ENCODE results near the gene PLXNA4.

Gene PLXNA4

GRCh38 chr7:132613737-132614136 lies 37.5 kb upstream of the PLXNA4 start:
- H3K4me1 ChIP-seq = peaks cover 10 to 26% (median 16%) of the 10 kb centered on the region in 10 experiments
- TF ChIP-seq Cebpa-rat (IDR thresholded peaks at IDR 0.05) = no peak
- H3K27ac ChIP-seq = no peak overlapping the region
- no peaks in the 10 kb centered on the region for H3K36me3 ChIP-seq
- peak overlapping the region in 3 of 11 experiments; percentile 79 to 89 (median 82); a peak in 3 of 22 replicates for H3K4me2 ChIP-seq
- no peaks in the 10 kb centered on the region for H3K27me3 ChIP-seq
- H3K9ac ChIP-seq = no peak overlapping the region
- no peak overlapping the region for H3K4me3 ChIP-seq
- H4K20me1 ChIP-seq = no peaks in the 10 kb centered on the region
- no peaks in the 10 kb centered on the region for H3K9me3 ChIP-seq (replicated peaks in 1 of 11)

- TF ChIP-seq Cebpa-rat (IDR thresholded peaks at IDR 0.05) = no peak
Observed at GRCh38 chr7:132610995-132611394, 34.7 kb upstream of the PLXNA4 start.

GRCh38 chr7:132609906-132610520 lies 33.7 kb upstream of the PLXNA4 start:
- TF ChIP-seq Cebpa-rat (IDR thresholded peaks at IDR 0.05) = no peak
- Histone ChIP-seq H3K27ac (no peak overlapping the region), H3K9ac (no peak overlapping the region)

More at GRCh38 chr7:132610995-132611394, 34.7 kb upstream of the PLXNA4 start:
- H3K4me3 ChIP-seq = no peak overlapping the region
- no peak overlapping the region for H3K4me2 ChIP-seq
- no peak overlapping the region for H3K27ac ChIP-seq
- H4K20me1 ChIP-seq = no peaks in the 10 kb centered on the region
- H3K9ac ChIP-seq = no peak overlapping the region
- H3K36me3 ChIP-seq = no peaks in the 10 kb centered on the region
- H3K27me3 ChIP-seq = no peaks in the 10 kb centered on the region
- peaks cover 10 to 23% (median 16%) of the 10 kb centered on the region in 10 experiments for H3K4me1 ChIP-seq
- no peaks in the 10 kb centered on the region for H3K9me3 ChIP-seq (replicated peaks in 1 of 11)

GRCh38 chr7:132609222-132609621 lies 33.0 kb upstream of the PLXNA4 start:
- Histone ChIP-seq H4K20me1 (no peaks in the 10 kb centered on the region), H3K36me3 (no peaks in the 10 kb centered on the region), H3K27me3 (no peaks in the 10 kb centered on the region), H3K4me3 (no peak overlapping the region), H3K27ac (no peak overlapping the region), H3K9me3 (replicated peaks in 1 of 11) (no peaks in the 10 kb centered on the region), H3K4me2 (peak overlapping the region in 5 of 11 experiments; percentile 9 to 40 (median 12); a peak in 5 of 22 replicates), H3K9ac (no peak overlapping the region), H3K4me1 (peaks cover 2 to 19% (median 6%) of the 10 kb centered on the region in 10 experiments)
- no peak for TF ChIP-seq Cebpa-rat (IDR thresholded peaks at IDR 0.05)

More at GRCh38 chr7:132609906-132610520, 33.7 kb upstream of the PLXNA4 start:
- no peak overlapping the region for H3K4me2 ChIP-seq
- peaks cover 10 to 23% (median 13%) of the 10 kb centered on the region in 10 experiments for H3K4me1 ChIP-seq
- no peaks in the 10 kb centered on the region for H3K9me3 ChIP-seq (replicated peaks in 1 of 11)
- no peaks in the 10 kb centered on the region for H3K36me3 ChIP-seq
- no peak overlapping the region for H3K4me3 ChIP-seq
- no peaks in the 10 kb centered on the region for H3K27me3 ChIP-seq
- no peaks in the 10 kb centered on the region for H4K20me1 ChIP-seq

- Histone ChIP-seq H3K27ac (no peak overlapping the region), H4K20me1 (no peaks in the 10 kb centered on the region), H3K4me2 (peak overlapping the region in 2 of 11 experiments; percentile 9 to 10; a peak in 1 of 22 replicates), H3K4me1 (peaks cover 0 to 14% (median 3%) of the 10 kb centered on the region in 10 experiments; a peak in 5 of 20 replicates), H3K9ac (no peak overlapping the region), H3K4me3 (no peak overlapping the region), H3K36me3 (no peaks in the 10 kb centered on the region), H3K27me3 (no peaks in the 10 kb centered on the region), H3K9me3 (replicated peaks in 1 of 11) (no peaks in the 10 kb centered on the region)
- TF ChIP-seq Cebpa-rat (IDR thresholded peaks at IDR 0.05) = no peak
Observed at GRCh38 chr7:132608523-132608922, 32.3 kb upstream of the PLXNA4 start.

GRCh38 chr7:132607656-132608055 lies 31.4 kb upstream of the PLXNA4 start:
- no peak for TF ChIP-seq Cebpa-rat (IDR thresholded peaks at IDR 0.05)
- no peaks in the 10 kb centered on the region for H3K36me3 ChIP-seq
- H3K27ac ChIP-seq = no peak overlapping the region
- H3K9me3 ChIP-seq (replicated peaks in 1 of 11) = no peaks in the 10 kb centered on the region
- H3K4me1 ChIP-seq = peaks cover 0 to 14% (median 3%) of the 10 kb centered on the region in 10 experiments; a peak in 5 of 20 replicates
- no peak overlapping the region for H3K9ac ChIP-seq
- no peaks in the 10 kb centered on the region for H3K27me3 ChIP-seq
- H3K4me2 ChIP-seq = no peak overlapping the region
- H3K4me3 ChIP-seq = no peak overlapping the region
- H4K20me1 ChIP-seq = no peaks in the 10 kb centered on the region

GRCh38 chr7:132604121-132604520 lies 27.9 kb upstream of the PLXNA4 start:
- Histone ChIP-seq H3K9ac (no peak overlapping the region), H3K4me3 (no peak overlapping the region), H3K9me3 (replicated peaks in 1 of 11) (no peaks in the 10 kb centered on the region), H4K20me1 (no peaks in the 10 kb centered on the region), H3K4me1 (peaks cover 0 to 9% (median 2%) of the 10 kb centered on the region in 10 experiments; a peak in 5 of 20 replicates), H3K27me3 (no peaks in the 10 kb centered on the region), H3K36me3 (no peaks in the 10 kb centered on the region), H3K27ac (no peak overlapping the region), H3K4me2 (peak overlapping the region in 1 of 11 experiments; percentile 8; a peak in 1 of 22 replicates)
- TF ChIP-seq Cebpa-rat (IDR thresholded peaks at IDR 0.05) = no peak

GRCh38 chr7:132603220-132603833 lies 27.1 kb upstream of the PLXNA4 start:
- Histone ChIP-seq H3K4me3 (no peak overlapping the region), H3K4me2 (no peak overlapping the region), H3K4me1 (peaks cover 0 to 5% (median 0%) of the 10 kb centered on the region in 10 experiments; a peak in 2 of 20 replicates), H3K9me3 (replicated peaks in 1 of 11) (no peaks in the 10 kb centered on the region), H3K9ac (no peak overlapping the region), H3K27ac (no peak overlapping the region), H4K20me1 (no peaks in the 10 kb centered on the region), H3K36me3 (no peaks in the 10 kb centered on the region), H3K27me3 (no peaks in the 10 kb centered on the region)
- no peak for TF ChIP-seq Cebpa-rat (IDR thresholded peaks at IDR 0.05)

GRCh38 chr7:132601783-132602182 lies 25.5 kb upstream of the PLXNA4 start:
- Histone ChIP-seq H3K4me1 (peaks cover 0 to 5% (median 0%) of the 10 kb centered on the region in 10 experiments; a peak in 2 of 20 replicates), H3K9me3 (replicated peaks in 1 of 11) (no peaks in the 10 kb centered on the region), H3K36me3 (no peaks in the 10 kb centered on the region), H3K4me2 (no peak overlapping the region), H3K9ac (no peak overlapping the region), H3K27ac (no peak overlapping the region), H4K20me1 (no peaks in the 10 kb centered on the region), H3K4me3 (no peak overlapping the region), H3K27me3 (no peaks in the 10 kb centered on the region)
- no peak for TF ChIP-seq Cebpa-rat (IDR thresholded peaks at IDR 0.05)
